NCI-H82 treated with DMSO at 0.1 percent for 48 hours (cell line): ENCODE data around the gene SUSD3.

Experiments
- DNase-seq: peaks from one replicate; lab custom pipeline; 2025; ENCODE audit not compliant: unreplicated experiment; lab: John Stamatoyannopoulos, UW

The SUSD3 gene

GRCh38 chr9:93051680-93052089 is 6.8 kb upstream of the SUSD3 start:
- DNase-seq = no peak

GRCh38 chr9:93052791-93053540 is 5.5 kb upstream of the SUSD3 start:
- no peak for DNase-seq

- no peak for DNase-seq
Measured at GRCh38 chr9:93053781-93054331, 4.6 kb upstream of the SUSD3 start.

- DNase-seq = no peak
Measured at GRCh38 chr9:93054758-93055704, 3.5 kb upstream of the SUSD3 start.

- no peak for DNase-seq
Measured at GRCh38 chr9:93057042-93057702, 1.3 kb upstream of the SUSD3 start.

GRCh38 chr9:93057703-93058354 is 672 bp upstream of the SUSD3 start:
- DNase-seq = no peak

- no peak for DNase-seq
Measured at GRCh38 chr9:93059011-93059714, 662 bp downstream of the SUSD3 start.

- DNase-seq = no peak
Measured at GRCh38 chr9:93059715-93060578, 1.4 kb downstream of the SUSD3 start.

GRCh38 chr9:93060746-93061259 is 2.3 kb downstream of the SUSD3 start:
- no peak for DNase-seq

- no peak for DNase-seq
Measured at GRCh38 chr9:93061260-93061751, 2.8 kb downstream of the SUSD3 start.

- DNase-seq = peak; percentile 4
Measured at GRCh38 chr9:93061791-93062763, 3.6 kb downstream of the SUSD3 start.

- no peak for DNase-seq
Measured at GRCh38 chr9:93064392-93065134, 6.1 kb downstream of the SUSD3 start.

GRCh38 chr9:93065135-93065720 is 6.7 kb downstream of the SUSD3 start:
- no peak for DNase-seq

- DNase-seq = no peak
Measured at GRCh38 chr9:93066978-93067603, 8.6 kb downstream of the SUSD3 start.

GRCh38 chr9:93068956-93069355 is 10.5 kb downstream of the SUSD3 start:
- DNase-seq = no peak

GRCh38 chr9:93071464-93071863 is 13.0 kb downstream of the SUSD3 start:
- no peak for DNase-seq
